ENCODE results near the gene CXCR1.

GRCh38 chr2:218188528-218188927 is 21.8 kb upstream of the CXCR1 start:
- TF ChIP-seq, protein P1, sequence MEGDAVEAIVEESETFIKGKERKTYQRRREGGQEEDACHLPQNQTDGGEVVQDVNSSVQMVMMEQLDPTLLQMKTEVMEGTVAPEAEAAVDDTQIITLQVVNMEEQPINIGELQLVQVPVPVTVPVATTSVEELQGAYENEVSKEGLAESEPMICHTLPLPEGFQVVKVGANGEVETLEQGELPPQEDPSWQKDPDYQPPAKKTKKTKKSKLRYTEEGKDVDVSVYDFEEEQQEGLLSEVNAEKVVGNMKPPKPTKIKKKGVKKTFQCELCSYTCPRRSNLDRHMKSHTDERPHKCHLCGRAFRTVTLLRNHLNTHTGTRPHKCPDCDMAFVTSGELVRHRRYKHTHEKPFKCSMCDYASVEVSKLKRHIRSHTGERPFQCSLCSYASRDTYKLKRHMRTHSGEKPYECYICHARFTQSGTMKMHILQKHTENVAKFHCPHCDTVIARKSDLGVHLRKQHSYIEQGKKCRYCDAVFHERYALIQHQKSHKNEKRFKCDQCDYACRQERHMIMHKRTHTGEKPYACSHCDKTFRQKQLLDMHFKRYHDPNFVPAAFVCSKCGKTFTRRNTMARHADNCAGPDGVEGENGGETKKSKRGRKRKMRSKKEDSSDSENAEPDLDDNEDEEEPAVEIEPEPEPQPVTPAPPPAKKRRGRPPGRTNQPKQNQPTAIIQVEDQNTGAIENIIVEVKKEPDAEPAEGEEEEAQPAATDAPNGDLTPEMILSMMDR (IDR thresholded peaks at IDR 0.05; ENCODE audit: borderline replicate concordance, extremely low read depth, low read length, poor library complexity, severe bottlenecking): no peak
- TF ChIP-seq EZH2 (IDR thresholded peaks at IDR 0.05; ENCODE audit: borderline replicate concordance, low read depth, low read length, severe bottlenecking): no peak

Data from DND-41 (cell line).